HG02763 (cell line): Measurements from ENCODE around the gene KIF6.
"Not testable (repeated sequence)": the region's sequence is repeated elsewhere in the genome, so short reads cannot be mapped to it uniquely, and the experiment has no call there.

ENCODE experiments used
- ATAC-seq: cut with Tn5 transposase; IDR thresholded peaks from one replicate; pipeline ENCODE4 v1.9.1; 2021; ENCODE audit warnings: mild to moderate bottlenecking, moderate library complexity; ENCODE audit not compliant: unreplicated experiment

The KIF6 gene

DNA sequence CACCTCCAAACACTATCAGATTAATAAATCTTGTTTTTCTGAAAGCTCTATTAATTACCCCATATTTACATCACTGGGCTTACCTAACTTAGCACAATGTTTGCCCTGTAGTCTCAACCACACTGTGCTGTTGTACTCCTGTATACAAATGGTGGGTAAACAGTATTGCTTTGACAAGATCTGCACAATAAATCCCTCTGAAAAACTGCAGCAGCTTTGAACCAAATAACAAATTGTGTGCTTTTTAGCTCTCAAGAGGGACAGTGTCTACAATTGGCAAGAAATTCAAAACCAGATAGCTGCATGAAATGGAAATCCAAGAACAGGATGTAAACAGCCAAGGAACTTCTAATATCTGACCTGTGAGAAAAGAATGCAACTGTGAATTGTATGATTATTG is 10.4 kb downstream of the KIF6 start:
- ATAC-seq = no peak

DNA sequence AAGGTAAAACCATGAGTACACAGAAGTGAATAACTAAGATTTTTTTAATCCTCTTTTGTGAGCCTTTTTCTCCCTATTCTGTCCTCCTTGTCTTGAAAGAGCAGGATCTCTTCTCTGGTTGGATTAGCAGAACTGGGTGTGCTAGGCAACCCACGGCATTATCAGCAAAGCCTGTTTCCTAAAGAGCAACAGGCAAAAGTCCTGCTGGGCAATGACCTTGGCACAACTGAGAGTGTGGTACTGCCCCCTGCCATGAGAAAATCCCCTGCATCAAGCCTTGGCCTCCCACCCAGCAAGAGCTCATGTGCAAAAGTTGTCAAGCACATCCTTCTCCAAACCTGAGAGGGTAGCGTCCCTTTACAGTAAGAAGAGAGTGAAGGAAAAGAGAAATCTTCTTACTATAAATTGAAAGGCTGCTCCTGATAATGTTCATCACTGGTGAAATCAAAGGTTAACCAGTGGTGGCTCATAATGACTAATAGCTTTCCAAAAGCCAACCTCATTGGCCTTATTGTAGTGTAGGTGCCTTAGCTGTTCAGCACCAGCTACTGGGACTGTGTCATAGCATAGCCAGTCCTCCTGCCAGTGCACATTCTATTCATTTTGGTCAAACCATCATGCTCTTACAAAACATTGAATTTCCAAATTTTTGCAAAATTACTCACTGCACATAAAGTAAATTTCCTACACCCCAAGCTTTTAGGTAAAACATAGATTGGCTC is 17.1 kb downstream of the KIF6 start:
- no peak for ATAC-seq

DNA sequence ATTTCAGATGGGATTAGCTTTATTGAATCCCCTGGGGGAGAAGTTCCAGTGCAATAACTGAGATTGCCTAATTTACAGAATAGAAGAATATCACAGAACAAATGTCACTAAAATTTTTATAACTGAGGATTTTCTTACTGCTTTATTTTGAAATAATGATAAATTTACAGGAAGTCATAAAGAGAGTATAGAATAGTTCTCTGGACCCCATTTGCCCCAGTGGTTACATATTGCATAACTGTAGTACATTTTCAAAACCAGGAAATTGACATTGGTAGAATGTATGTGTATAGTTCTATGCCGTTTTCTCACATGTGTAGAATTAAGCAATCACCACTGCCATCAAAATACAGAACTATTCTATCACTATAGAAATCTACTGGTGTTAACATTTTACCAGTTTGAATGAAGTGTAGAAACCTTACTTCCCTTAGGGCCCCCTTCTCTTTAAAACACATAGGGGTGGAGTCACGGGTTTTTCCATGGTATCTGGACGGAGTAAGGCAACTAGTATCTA is 18.3 kb downstream of the KIF6 start:
- no peak for ATAC-seq

GRCh38 chr6:39702265-39702664 is 22.9 kb downstream of the KIF6 start:
- ATAC-seq = no peak

DNA sequence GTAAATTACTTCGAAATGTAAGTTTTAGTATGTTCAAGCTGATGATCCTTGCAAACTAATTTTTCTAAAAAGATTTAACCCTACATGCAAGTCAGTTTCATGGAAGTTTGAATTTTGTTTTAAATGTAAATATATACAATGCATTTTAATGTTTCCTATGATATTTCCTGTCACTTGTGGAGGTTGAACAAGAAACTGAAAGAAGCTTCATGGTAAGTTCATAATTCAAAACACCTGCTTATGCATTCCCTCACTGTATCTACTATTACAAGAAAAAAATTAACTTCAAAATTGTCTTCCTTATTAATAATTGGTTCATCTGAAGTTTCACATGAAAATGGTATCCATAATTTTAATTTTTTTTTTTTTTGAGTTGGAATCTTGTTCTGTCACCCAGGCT is 24.8 kb downstream of the KIF6 start:
- ATAC-seq = no peak

DNA sequence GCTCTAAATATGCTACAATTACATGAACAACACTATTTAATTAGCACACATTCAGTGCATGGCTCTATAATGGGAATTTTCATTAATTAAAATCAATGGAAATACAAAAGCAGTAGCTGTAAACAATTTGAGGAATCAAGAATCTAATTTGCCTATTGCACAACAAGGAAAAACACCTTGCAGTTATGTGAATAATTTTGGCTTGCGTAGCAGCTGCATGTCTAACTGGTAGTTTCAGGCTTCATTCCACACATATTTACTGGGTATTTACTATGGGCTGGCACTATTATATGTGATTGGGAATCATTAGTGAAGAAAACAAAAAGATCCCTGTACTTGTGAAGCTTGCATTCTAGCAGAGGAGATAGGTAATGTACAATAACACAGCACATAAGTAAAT is 26.4 kb downstream of the KIF6 start:
- no peak for ATAC-seq

- ATAC-seq = no peak
These were observed 28.0 kb downstream of the KIF6 start for GRCh38 chr6:39696986-39697788.

DNA sequence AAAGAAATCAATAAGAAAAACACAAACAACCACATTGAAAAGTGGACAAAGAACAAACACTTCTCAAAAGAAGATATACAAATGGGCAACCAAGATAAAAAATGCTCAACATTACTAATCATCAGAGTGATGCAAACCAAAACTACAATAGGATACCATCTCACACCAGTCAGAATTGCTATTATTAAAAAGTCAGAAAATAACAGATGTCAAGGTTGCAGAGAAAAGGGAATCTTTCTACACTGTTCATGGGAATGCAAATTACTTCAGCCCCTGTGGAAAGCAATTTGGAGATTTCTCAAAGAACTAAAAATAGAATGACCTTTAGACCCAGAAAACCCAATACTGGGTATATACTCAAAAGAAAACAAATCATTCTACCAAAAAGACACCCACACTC is 29.8 kb downstream of the KIF6 start:
- no peak for ATAC-seq

DNA sequence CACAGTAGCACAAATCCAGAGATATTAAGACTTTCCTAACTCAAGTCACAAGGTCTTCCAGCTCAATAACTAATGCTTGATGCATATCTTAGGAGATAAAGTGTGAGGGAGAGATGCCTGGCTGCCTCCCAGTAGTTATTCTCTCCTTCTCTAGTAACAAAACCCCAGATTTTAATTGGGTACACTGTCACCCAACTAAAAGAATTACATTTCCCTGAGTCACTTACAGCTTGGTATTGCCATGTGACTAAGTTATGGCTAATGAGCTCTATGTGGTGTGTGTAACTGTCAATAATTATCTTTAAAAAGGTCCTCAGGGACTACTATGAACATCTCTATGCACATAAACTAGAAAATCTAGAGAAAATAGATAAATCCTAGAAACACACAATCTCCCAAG is 32.0 kb downstream of the KIF6 start:
- ATAC-seq = no peak

- ATAC-seq = no peak
These were observed 36.7 kb downstream of the KIF6 start for GRCh38 chr6:39688494-39688893.

DNA sequence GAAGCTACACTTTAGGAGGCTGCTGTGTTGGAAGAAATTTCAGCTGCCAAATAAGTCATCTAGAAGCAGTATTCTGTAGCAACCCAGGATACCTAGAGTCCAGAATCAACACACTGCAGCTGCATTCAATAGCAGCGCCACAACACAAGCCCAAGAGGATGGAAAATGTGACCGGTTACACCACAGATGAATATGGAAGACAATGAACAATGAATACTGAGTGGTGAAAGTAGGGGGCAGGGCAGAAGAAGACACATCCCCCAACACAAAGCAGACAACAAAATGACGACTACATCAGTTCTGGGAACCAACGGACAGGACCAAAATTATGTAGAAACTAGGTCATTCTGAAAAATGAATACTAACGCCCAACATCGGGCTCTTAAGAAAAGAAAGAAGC is 38.2 kb downstream of the KIF6 start:
- no peak for ATAC-seq

DNA sequence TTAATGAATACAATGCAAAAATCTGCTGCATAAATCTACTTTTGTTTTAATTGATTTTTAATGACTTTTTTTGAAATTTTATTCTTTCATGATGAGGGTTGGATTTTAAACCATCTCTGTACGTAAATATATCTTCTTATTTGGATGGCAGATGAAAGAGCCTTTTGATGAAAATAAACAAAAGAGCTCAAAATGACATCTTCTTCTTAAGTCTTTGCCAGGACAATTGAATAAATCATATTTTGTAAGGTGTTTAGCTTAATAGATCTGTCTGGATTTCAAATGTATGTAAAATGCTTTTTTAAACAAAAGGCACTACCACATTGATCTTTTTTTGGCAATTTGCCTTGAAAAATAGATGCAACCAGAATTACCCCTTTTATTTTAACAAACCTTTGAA is 39.3 kb downstream of the KIF6 start:
- ATAC-seq = no peak

- no peak for ATAC-seq
These were observed 39.8 kb downstream of the KIF6 start for GRCh38 chr6:39685489-39685826.

- no peak for ATAC-seq
These were observed 40.3 kb downstream of the KIF6 start for GRCh38 chr6:39684790-39685488.

DNA sequence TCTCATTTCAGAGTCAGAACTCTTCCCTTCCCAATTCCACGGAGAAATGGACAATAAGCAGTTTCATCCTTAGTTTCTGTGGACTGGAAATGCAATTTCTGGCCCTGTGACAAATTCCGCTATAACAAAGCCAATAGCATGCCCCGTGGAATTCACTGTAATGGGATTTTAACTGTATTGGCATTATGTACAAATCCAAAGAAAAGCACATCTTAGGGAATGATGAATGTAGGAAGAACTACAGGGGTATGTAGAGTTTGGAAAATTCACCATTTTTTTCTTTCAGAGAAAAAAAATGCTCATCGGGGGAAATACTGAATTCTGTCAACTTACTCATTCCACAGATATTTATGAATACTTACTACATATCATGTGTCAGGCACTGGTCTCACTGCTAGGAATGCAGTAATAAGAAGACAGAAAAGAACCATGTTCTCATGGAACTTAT is 43.5 kb downstream of the KIF6 start:
- no peak for ATAC-seq

DNA sequence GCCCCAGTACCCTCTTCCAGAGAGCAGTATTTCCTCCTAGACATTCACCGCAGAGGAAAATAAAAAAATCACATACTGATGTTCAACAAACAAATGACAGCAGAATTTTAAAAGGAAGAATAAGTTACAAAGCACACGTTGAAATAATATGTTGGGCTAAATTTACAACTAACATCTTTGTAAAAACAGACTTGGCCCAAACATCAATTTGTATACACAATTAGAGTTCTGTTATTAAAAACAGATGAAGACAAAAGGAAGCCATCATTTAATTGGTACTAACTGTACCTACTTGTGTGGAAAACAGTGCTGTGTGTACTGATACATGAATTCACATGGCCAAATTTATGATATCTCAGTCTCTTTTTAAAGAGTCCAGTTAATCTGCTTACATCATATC is 46.3 kb downstream of the KIF6 start:
- ATAC-seq = no peak

GRCh38 chr6:39677318-39677717 is 47.9 kb downstream of the KIF6 start:
- not testable (repeated sequence) for ATAC-seq

GRCh38 chr6:39670519-39670918 is 54.7 kb downstream of the KIF6 start:
- no peak for ATAC-seq

GRCh38 chr6:39669973-39670342 is 55.2 kb downstream of the KIF6 start:
- no peak for ATAC-seq

DNA sequence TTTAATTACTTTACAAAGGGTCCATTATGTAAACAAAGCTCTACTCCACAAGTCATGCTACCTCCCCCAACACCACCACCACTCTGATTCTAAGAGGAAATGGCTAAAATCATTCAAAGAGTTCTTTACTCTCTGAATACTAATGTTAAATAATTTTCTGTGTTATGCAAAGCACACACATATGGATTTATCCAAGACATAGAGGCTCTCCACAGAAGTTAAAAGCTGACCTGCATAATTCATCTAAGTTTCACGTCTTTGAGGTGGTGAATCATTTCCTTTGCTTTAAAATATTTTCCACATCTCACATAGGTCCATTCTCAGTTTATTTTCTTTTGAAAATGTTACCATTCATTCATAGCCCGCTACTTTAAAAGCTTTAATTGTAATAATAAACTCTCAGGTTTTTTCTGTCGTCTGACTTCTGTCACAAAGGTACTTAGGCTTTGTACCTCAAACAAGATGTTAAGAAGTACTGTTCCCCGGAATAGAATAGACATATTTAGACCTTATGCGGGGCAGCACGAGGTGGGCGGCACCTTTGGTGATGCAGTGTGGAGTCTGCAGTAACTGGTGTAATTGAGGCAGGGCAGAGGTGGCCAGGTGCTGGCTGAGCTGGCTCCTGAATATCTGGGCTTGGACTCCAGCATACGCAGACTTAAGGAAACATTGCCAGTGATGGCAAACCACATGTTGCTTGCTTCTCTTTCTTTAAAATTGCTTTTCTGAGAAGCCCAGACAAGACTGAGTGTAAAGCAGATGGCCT is 55.8 kb downstream of the KIF6 start:
- ATAC-seq = no peak
